WTC11 (cell line): ENCODE data around the gene TAX1BP3. TPM values are rescaled to one million over a fixed set of nuclear protein-coding genes. Genes with fewer than 3 reads are reported as not detected.
A peak's percentile ranks its signal among the peaks of the same experiment; 100 is the strongest.

Experiments used
- ATAC-seq: fragments of 200-7000 bp; cut with Tn5 transposase; 2 replicates; pipeline ENCODE4 v1.10.0; 2021; ENCODE audit warnings: mild to moderate bottlenecking, moderate library complexity
- CTCF ChIA-PET: fragments of 300-600 bp; sonication (Branson Sonifier 250); formaldehyde crosslinking; loops from one replicate; lab custom pipeline; 2021; ENCODE audit warnings: antibody characterized with exemption; lab: Charles Lee
- POLR2A ChIA-PET: fragments of 350-600 bp; sonication (Branson Sonifier 250); formaldehyde crosslinking; loops from one replicate; lab custom pipeline; 2021; ENCODE audit warnings: antibody characterized with exemption; lab: Charles Lee
- DNase-seq: peaks from one replicate; pipeline ENCODE4 v3.0.0; 2021; ENCODE audit warnings: low spot score
- H3K27ac Mint-ChIP-seq: 2 replicates; pipeline ENCODE4 v1.8.0; 2021; ENCODE audit warnings: mixed read lengths
- H3K27me3 Mint-ChIP-seq: 2 replicates; pipeline ENCODE4 v1.8.0; 2021; ENCODE audit warnings: low read depth, mild to moderate bottlenecking, moderate library complexity, mixed read lengths
- H3K36me3 Mint-ChIP-seq: 2 replicates; pipeline ENCODE4 v1.8.0; 2021; ENCODE audit warnings: mixed read lengths
- H3K4me1 Mint-ChIP-seq: 2 replicates; pipeline ENCODE4 v1.8.0; 2022; ENCODE audit warnings: mixed read lengths
- H3K4me3 Mint-ChIP-seq: 2 replicates; pipeline ENCODE4 v1.8.0; 2021; ENCODE audit warnings: mild to moderate bottlenecking, moderate library complexity, mixed read lengths
- H3K9me3 Mint-ChIP-seq: 2 replicates; pipeline ENCODE4 v1.8.0; 2021; ENCODE audit warnings: mixed read lengths
- CREM ChIP-seq: sonication (generic); formaldehyde crosslinking; IDR thresholded peaks from 2 replicates; pipeline ENCODE4 v1.8.1; 2022; ENCODE audit warnings: mild to moderate bottlenecking, missing genetic modification reagents, moderate library complexity
- ESRRA ChIP-seq: sonication (generic); formaldehyde crosslinking; IDR thresholded peaks from 2 replicates; pipeline ENCODE4 v1.8.1; 2022; ENCODE audit warnings: mild to moderate bottlenecking, missing genetic modification reagents, borderline replicate concordance
- JAZF1 ChIP-seq: fragments of 250-450 bp; sonication (Bioruptor Pico); IDR thresholded peaks from 2 replicates; pipeline ENCODE4 v1.9.0; 2021; ENCODE audit warnings: moderate library complexity, mild to moderate bottlenecking, inconsistent platforms
- NR2C2 ChIP-seq: sonication (generic); formaldehyde crosslinking; IDR thresholded peaks from 2 replicates; pipeline ENCODE4 v1.8.0; 2022; ENCODE audit warnings: mild to moderate bottlenecking, missing genetic modification reagents
- OVOL2 ChIP-seq: fragments of 250-450 bp; sonication (Bioruptor Pico); IDR thresholded peaks from 2 replicates; pipeline ENCODE4 v1.9.0; 2021; ENCODE audit warnings: mild to moderate bottlenecking, borderline replicate concordance
- RORB ChIP-seq: fragments of 250-450 bp; sonication (Bioruptor Pico); IDR thresholded peaks from 2 replicates; pipeline ENCODE4 v1.9.0; 2021; ENCODE audit warnings: mild to moderate bottlenecking
- SMAD4 ChIP-seq: sonication (generic); formaldehyde crosslinking; IDR thresholded peaks from 2 replicates; pipeline ENCODE4 v1.8.0; 2022; ENCODE audit warnings: mild to moderate bottlenecking, missing genetic modification reagents
- SOX15 ChIP-seq: fragments of 250-450 bp; sonication (Bioruptor Pico); IDR thresholded peaks from 2 replicates; pipeline ENCODE4 v1.9.0; 2021; ENCODE audit warnings: mild to moderate bottlenecking
- TP53 ChIP-seq: sonication (generic); formaldehyde crosslinking; IDR thresholded peaks from 2 replicates; pipeline ENCODE4 v1.8.1; 2023; ENCODE audit warnings: mild to moderate bottlenecking, missing genetic modification reagents
- ZBTB21 ChIP-seq: sonication (generic); formaldehyde crosslinking; IDR thresholded peaks from 2 replicates; pipeline ENCODE4 v1.8.1; 2023; ENCODE audit warnings: mild to moderate bottlenecking, missing genetic modification reagents, borderline replicate concordance
- ZNF138 ChIP-seq: sonication (generic); formaldehyde crosslinking; conservative IDR thresholded peaks from 2 replicates; pipeline ENCODE4 v1.8.1; 2022; ENCODE audit warnings: mild to moderate bottlenecking, moderate library complexity, missing genetic modification reagents
- ZNF219 ChIP-seq: sonication (generic); formaldehyde crosslinking; IDR thresholded peaks from 2 replicates; pipeline ENCODE4 v1.8.0; 2023; ENCODE audit warnings: missing genetic modification reagents, mild to moderate bottlenecking, borderline replicate concordance
- total RNA-seq: library from RNA; stranded (reverse); gene quantifications from 3 replicates; pipeline ENCODE4 v1.2.3, GENCODE V29; 2021
- TF ChIP-seq, protein P1 (sequence below): sonication (generic); formaldehyde crosslinking; IDR thresholded peaks from 2 replicates; pipeline ENCODE4 v1.8.0; 2023; ENCODE audit warnings: mild to moderate bottlenecking, missing genetic modification reagents
- TF ChIP-seq, protein P2 (sequence below): sonication (generic); formaldehyde crosslinking; IDR thresholded peaks from 2 replicates; pipeline ENCODE4 v1.8.1; 2023; ENCODE audit warnings: mild to moderate bottlenecking, missing genetic modification reagents
- TF ChIP-seq, protein P3 (sequence below): fragments of 250-450 bp; sonication (Bioruptor Pico); IDR thresholded peaks from 2 replicates; pipeline ENCODE4 v1.9.0; 2021; ENCODE audit warnings: mild to moderate bottlenecking, borderline replicate concordance
- TF ChIP-seq, protein P4 (sequence below): sonication (generic); formaldehyde crosslinking; conservative IDR thresholded peaks from 2 replicates; pipeline ENCODE4 v1.8.1; 2022; ENCODE audit warnings: mild to moderate bottlenecking, missing genetic modification reagents
- TF ChIP-seq, protein P5 (sequence below): sonication (generic); formaldehyde crosslinking; IDR thresholded peaks from 2 replicates; pipeline ENCODE4 v1.8.0; 2023; ENCODE audit warnings: missing genetic modification reagents
- TF ChIP-seq, protein P6 (sequence below): sonication (generic); formaldehyde crosslinking; conservative IDR thresholded peaks from 2 replicates; pipeline ENCODE4 v1.8.1; 2023; ENCODE audit warnings: mild to moderate bottlenecking, low read depth, missing genetic modification reagents, moderate library complexity

The TAX1BP3 gene
- total RNA-seq, 1 experiment from 2014 or later: 76.2 TPM

DNA sequence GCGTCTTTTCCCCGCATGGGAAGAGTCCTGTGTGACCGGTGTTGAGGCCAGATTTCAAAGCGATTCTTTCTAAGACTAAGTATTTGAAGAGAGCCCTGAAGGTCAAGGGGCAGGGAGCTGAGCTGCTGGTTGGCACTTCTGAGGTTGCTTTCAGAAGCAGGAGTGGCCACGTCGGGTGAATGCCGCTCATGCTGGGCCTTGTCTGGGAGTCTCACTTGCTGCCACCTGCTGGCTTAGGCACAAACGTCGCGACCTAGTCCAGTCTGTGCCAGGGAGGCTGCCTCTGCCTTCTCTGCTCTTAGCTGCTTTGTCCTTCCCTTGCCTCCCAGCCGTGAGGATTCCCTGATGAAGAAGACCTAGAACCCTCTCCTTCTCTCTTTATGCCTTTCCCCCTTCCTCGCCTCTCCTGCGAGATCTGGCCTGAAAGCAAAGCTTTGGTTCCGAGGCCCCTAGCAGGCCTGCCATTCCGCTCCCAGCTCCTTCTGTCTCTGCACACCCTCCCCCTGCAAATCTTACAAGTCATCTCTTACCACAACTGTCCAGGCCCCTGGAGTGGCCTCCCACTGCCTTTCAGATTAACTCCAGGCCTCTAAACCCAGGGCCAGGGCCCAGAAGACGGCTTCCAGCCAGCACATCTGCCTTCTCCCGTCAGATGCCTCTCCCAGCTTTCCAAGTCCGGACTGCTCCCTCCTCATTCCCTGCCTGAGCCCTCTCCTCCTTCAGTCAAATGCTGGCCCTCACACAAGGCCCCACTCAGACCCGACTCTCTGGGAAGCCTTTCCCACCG lies 20.4 kb downstream of the TAX1BP3 start (continued):
- TF ChIP-seq, protein P1, sequence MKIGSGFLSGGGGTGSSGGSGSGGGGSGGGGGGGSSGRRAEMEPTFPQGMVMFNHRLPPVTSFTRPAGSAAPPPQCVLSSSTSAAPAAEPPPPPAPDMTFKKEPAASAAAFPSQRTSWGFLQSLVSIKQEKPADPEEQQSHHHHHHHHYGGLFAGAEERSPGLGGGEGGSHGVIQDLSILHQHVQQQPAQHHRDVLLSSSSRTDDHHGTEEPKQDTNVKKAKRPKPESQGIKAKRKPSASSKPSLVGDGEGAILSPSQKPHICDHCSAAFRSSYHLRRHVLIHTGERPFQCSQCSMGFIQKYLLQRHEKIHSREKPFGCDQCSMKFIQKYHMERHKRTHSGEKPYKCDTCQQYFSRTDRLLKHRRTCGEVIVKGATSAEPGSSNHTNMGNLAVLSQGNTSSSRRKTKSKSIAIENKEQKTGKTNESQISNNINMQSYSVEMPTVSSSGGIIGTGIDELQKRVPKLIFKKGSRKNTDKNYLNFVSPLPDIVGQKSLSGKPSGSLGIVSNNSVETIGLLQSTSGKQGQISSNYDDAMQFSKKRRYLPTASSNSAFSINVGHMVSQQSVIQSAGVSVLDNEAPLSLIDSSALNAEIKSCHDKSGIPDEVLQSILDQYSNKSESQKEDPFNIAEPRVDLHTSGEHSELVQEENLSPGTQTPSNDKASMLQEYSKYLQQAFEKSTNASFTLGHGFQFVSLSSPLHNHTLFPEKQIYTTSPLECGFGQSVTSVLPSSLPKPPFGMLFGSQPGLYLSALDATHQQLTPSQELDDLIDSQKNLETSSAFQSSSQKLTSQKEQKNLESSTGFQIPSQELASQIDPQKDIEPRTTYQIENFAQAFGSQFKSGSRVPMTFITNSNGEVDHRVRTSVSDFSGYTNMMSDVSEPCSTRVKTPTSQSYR (CRISPR knock-in tag): no peak
- TF ChIP-seq ZBTB21 (CRISPR knock-in tag): no peak
- no peak for TF ChIP-seq ESRRA (CRISPR knock-in tag)
- TF ChIP-seq, protein P2, sequence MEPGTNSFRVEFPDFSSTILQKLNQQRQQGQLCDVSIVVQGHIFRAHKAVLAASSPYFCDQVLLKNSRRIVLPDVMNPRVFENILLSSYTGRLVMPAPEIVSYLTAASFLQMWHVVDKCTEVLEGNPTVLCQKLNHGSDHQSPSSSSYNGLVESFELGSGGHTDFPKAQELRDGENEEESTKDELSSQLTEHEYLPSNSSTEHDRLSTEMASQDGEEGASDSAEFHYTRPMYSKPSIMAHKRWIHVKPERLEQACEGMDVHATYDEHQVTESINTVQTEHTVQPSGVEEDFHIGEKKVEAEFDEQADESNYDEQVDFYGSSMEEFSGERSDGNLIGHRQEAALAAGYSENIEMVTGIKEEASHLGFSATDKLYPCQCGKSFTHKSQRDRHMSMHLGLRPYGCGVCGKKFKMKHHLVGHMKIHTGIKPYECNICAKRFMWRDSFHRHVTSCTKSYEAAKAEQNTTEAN (CRISPR knock-in tag): no peak
- TF ChIP-seq, all 79 proteins: peak for 0

DNA sequence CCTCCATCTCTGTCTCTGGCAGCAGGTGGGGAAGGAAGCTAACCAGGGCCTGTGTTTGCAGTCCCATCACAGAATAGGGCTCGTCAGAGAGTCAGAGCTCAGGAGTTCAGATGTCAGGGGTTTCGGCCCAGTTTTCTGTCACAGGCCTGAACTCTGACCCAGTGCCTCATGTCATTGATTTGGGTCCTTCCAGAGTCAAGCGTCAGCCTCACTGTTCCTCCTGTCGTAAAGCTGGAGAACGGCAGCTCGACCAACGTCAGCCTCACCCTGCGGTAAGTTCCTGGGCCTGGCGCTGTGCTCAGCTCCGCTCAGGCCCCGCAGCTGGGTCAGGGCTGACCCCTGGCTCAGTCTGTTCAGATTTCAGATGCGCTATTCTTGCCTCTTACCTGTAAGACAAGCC lies 21.1 kb downstream of the TAX1BP3 start:
- Mint-ChIP-seq H3K9me3 (no peaks in the 10 kb centered on the region), H3K36me3 (peaks cover 7% of the 10 kb centered on the region; the same call in 1 of the 2 replicates), H3K27ac (no peak overlapping the region), H3K4me3 (no peak overlapping the region), H3K27me3 (no peaks in the 10 kb centered on the region), H3K4me1 (no peaks in the 10 kb centered on the region)
- CTCF ChIA-PET: interaction anchor here (0.6 to 2.9 kb wide), 10 partner anchors 9 to 599 kb away, joined by 3 to 25 read pairs (median 6); partner anchors contain the start of genes CTNS, P2RX5 and SHPK
- ATAC-seq (peak; percentile 27), DNase-seq (no peak)
- POLR2A ChIA-PET: interaction anchor here (0.6 to 1.4 kb wide), 3 partner anchors 11 to 355 kb away, joined by 3 read pairs; partner anchors contain the start of genes CTNS, P2RX5 and SHPK
- no peak for TF ChIP-seq SMAD4 (CRISPR knock-in tag)
- no peak for TF ChIP-seq OVOL2 (CRISPR knock-in tag)
- TF ChIP-seq, protein P3, sequence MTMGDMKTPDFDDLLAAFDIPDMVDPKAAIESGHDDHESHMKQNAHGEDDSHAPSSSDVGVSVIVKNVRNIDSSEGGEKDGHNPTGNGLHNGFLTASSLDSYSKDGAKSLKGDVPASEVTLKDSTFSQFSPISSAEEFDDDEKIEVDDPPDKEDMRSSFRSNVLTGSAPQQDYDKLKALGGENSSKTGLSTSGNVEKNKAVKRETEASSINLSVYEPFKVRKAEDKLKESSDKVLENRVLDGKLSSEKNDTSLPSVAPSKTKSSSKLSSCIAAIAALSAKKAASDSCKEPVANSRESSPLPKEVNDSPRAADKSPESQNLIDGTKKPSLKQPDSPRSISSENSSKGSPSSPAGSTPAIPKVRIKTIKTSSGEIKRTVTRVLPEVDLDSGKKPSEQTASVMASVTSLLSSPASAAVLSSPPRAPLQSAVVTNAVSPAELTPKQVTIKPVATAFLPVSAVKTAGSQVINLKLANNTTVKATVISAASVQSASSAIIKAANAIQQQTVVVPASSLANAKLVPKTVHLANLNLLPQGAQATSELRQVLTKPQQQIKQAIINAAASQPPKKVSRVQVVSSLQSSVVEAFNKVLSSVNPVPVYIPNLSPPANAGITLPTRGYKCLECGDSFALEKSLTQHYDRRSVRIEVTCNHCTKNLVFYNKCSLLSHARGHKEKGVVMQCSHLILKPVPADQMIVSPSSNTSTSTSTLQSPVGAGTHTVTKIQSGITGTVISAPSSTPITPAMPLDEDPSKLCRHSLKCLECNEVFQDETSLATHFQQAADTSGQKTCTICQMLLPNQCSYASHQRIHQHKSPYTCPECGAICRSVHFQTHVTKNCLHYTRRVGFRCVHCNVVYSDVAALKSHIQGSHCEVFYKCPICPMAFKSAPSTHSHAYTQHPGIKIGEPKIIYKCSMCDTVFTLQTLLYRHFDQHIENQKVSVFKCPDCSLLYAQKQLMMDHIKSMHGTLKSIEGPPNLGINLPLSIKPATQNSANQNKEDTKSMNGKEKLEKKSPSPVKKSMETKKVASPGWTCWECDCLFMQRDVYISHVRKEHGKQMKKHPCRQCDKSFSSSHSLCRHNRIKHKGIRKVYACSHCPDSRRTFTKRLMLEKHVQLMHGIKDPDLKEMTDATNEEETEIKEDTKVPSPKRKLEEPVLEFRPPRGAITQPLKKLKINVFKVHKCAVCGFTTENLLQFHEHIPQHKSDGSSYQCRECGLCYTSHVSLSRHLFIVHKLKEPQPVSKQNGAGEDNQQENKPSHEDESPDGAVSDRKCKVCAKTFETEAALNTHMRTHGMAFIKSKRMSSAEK: no peak
- no peak for TF ChIP-seq NR2C2
- TF ChIP-seq JAZF1 (CRISPR knock-in tag): no peak
- TF ChIP-seq CREM (CRISPR knock-in tag): no peak
- TF ChIP-seq ZNF219 (CRISPR knock-in tag): no peak
- TF ChIP-seq TP53 (CRISPR knock-in tag): no peak
- no peak for TF ChIP-seq ZBTB21 (CRISPR knock-in tag)
- TF ChIP-seq, protein P2 (CRISPR knock-in tag): no peak
- no peak for TF ChIP-seq RORB
- TF ChIP-seq, protein P4, sequence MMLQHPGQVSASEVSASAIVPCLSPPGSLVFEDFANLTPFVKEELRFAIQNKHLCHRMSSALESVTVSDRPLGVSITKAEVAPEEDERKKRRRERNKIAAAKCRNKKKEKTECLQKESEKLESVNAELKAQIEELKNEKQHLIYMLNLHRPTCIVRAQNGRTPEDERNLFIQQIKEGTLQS (CRISPR knock-in tag): no peak
- no peak for TF ChIP-seq SOX15 (CRISPR knock-in tag)
- TF ChIP-seq, protein P5, sequence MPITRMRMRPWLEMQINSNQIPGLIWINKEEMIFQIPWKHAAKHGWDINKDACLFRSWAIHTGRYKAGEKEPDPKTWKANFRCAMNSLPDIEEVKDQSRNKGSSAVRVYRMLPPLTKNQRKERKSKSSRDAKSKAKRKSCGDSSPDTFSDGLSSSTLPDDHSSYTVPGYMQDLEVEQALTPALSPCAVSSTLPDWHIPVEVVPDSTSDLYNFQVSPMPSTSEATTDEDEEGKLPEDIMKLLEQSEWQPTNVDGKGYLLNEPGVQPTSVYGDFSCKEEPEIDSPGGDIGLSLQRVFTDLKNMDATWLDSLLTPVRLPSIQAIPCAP (CRISPR knock-in tag): no peak
- TF ChIP-seq ZNF138 (CRISPR knock-in tag): no peak
- TF ChIP-seq, protein P6, sequence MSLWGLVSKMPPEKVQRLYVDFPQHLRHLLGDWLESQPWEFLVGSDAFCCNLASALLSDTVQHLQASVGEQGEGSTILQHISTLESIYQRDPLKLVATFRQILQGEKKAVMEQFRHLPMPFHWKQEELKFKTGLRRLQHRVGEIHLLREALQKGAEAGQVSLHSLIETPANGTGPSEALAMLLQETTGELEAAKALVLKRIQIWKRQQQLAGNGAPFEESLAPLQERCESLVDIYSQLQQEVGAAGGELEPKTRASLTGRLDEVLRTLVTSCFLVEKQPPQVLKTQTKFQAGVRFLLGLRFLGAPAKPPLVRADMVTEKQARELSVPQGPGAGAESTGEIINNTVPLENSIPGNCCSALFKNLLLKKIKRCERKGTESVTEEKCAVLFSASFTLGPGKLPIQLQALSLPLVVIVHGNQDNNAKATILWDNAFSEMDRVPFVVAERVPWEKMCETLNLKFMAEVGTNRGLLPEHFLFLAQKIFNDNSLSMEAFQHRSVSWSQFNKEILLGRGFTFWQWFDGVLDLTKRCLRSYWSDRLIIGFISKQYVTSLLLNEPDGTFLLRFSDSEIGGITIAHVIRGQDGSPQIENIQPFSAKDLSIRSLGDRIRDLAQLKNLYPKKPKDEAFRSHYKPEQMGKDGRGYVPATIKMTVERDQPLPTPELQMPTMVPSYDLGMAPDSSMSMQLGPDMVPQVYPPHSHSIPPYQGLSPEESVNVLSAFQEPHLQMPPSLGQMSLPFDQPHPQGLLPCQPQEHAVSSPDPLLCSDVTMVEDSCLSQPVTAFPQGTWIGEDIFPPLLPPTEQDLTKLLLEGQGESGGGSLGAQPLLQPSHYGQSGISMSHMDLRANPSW: no peak
